ENCODE results near the gene HMGN4. TPM values are rescaled to one million over a fixed set of nuclear protein-coding genes. Genes with fewer than 3 reads are reported as not detected.
"Not testable (repeated sequence)": the region's sequence is repeated elsewhere in the genome, so short reads cannot be mapped to it uniquely, and the experiment has no call there.

Gene HMGN4
- total and polyA plus RNA-seq, 9 of the 15 experiments (the other 6 are each of a cell fraction or from before 2014, with no cell fraction given) = 35.4 to 134 (median 94.1) TPM

- 0 out of 2 replicates have a peak, but pooled peaks have one; percentile 4 for TF ChIP-seq ZNF589 (CRISPR knock-in tag; IDR thresholded peaks at IDR 0.05; ENCODE audit: low read depth)
- TF ChIP-seq, protein P1, sequence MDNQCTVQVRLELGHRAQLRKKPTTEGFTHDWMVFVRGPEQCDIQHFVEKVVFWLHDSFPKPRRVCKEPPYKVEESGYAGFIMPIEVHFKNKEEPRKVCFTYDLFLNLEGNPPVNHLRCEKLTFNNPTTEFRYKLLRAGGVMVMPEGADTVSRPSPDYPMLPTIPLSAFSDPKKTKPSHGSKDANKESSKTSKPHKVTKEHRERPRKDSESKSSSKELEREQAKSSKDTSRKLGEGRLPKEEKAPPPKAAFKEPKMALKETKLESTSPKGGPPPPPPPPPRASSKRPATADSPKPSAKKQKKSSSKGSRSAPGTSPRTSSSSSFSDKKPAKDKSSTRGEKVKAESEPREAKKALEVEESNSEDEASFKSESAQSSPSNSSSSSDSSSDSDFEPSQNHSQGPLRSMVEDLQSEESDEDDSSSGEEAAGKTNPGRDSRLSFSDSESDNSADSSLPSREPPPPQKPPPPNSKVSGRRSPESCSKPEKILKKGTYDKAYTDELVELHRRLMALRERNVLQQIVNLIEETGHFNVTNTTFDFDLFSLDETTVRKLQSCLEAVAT (IDR thresholded peaks at IDR 0.05) = peak; percentile 18 to 65; a peak in 1 of 4 replicates
- TF ChIP-seq PBX2 (CRISPR knock-in tag; IDR thresholded peaks at IDR 0.05; ENCODE audit: low read depth) = not testable (repeated sequence)
- peak; percentile 47 for TF ChIP-seq PBX2 (tag; conservative IDR thresholded peaks at IDR 0.05; ENCODE audit: low read depth)
- TF ChIP-seq ZNF175 (CRISPR knock-in tag; IDR thresholded peaks at IDR 0.05; ENCODE audit: low read depth) = 0 out of 2 replicates have a peak, but pooled peaks have one; percentile 42
- TF ChIP-seq ATF7 (IDR thresholded peaks at IDR 0.05) = 0 out of 2 replicates have a peak, but pooled peaks have one; percentile 17
- TF ChIP-seq CSDE1 (IDR thresholded peaks at IDR 0.05) = peak in 1 of 2 experiments; percentile 22; a peak in 1 of 4 replicates
- 0 out of 2 replicates have a peak, but pooled peaks have one; percentile 37 for TF ChIP-seq ILF3 (IDR thresholded peaks at IDR 0.05; ENCODE audit: borderline replicate concordance)
- peak; percentile 21; the same call in 1 of the 2 replicates for TF ChIP-seq CEBPG (CRISPR knock-in tag; IDR thresholded peaks at IDR 0.05)
- TF ChIP-seq CEBPG (tag; conservative IDR thresholded peaks at IDR 0.05 in 1 of 2, IDR thresholded peaks at IDR 0.05 in 1 of 2) = peak; percentile 71 to 78
- TF ChIP-seq POLR2H (tag; IDR thresholded peaks at IDR 0.05; ENCODE audit: low read depth) = 0 out of 2 replicates have a peak, but pooled peaks have one; percentile 48
- peak in 1 of 2 experiments; percentile 48; a peak in 1 of 4 replicates for TF ChIP-seq ARNT (IDR thresholded peaks at IDR 0.05)
- 0 out of 4 replicates have a peak, but pooled peaks of 1 of the 2 experiments have one; percentile 30 for TF ChIP-seq RCOR1 (IDR thresholded peaks at IDR 0.05; ENCODE audit: borderline replicate concordance in 1 of 2, low read depth in 2 of 2, low read length in 2 of 2)
These were observed 15.5 kb upstream of the HMGN4 start (continued) for GRCh38 chr6:26522486-26523228.

All from K562 (cell line).